GM23338 (cell line): ENCODE measurements around the gene CCDC110. TPM values are rescaled to one million over a fixed set of nuclear protein-coding genes. Genes with fewer than 3 reads are reported as not detected.

Experiments used
- ATAC-seq: fragments of 200-7000 bp; cut with Tn5 transposase; 3 replicates; pipeline ENCODE4 v1.9.1; 2020
- DNase-seq: peaks from one replicate; pipeline ENCODE4 v3.0.0-alpha.2; 2015; ENCODE audit warnings: low spot score
- H2AFZ ChIP-seq: fragments of 200-600 bp; sonication (generic); 2 replicates; pipeline ENCODE4 v1.8.0; 2016; ENCODE audit warnings: antibody characterized with exemption, mild to moderate bottlenecking, moderate library complexity
- H3F3A ChIP-seq: fragments of 200-600 bp; sonication (generic); replicated peaks from 2 replicates; pipeline ENCODE4 v1.8.0; 2017; ENCODE audit warnings: antibody characterized with exemption, mixed run types, low read depth
- H3K27ac ChIP-seq: fragments of 200-600 bp; sonication (generic); 2 replicates; pipeline ENCODE4 v1.6.1; 2016; ENCODE audit warnings: low read depth
- H3K27me3 ChIP-seq: fragments of 200-600 bp; sonication (generic); 2 replicates; pipeline ENCODE4 v1.8.0; 2016; ENCODE audit warnings: mild to moderate bottlenecking, mixed run types, moderate library complexity; ENCODE audit not compliant: insufficient read depth
- H3K36me3 ChIP-seq: fragments of 200-600 bp; sonication (generic); 2 replicates; pipeline ENCODE4 v1.8.0; 2016; ENCODE audit warnings: mild to moderate bottlenecking; ENCODE audit not compliant: insufficient read depth
- H3K4me1 ChIP-seq: fragments of 200-600 bp; sonication (generic); 2 replicates; pipeline ENCODE4 v1.8.0; 2016; ENCODE audit warnings: mild to moderate bottlenecking, moderate library complexity; ENCODE audit not compliant: insufficient read depth
- H3K4me2 ChIP-seq: fragments of 200-600 bp; sonication (generic); 2 replicates; pipeline ENCODE4 v1.7.1; 2017; ENCODE audit warnings: mixed run types
- H3K4me3 ChIP-seq: fragments of 200-600 bp; sonication (generic); 2 replicates; pipeline ENCODE4 v1.6.1; 2016; ENCODE audit warnings: mixed run types
- H3K79me2 ChIP-seq: fragments of 200-600 bp; sonication (generic); replicated peaks from 2 replicates; pipeline ENCODE4 v1.8.0; 2017; ENCODE audit warnings: mild to moderate bottlenecking; ENCODE audit not compliant: insufficient read depth
- H3K9me2 ChIP-seq: fragments of 200-600 bp; sonication (generic); 2 replicates; pipeline ENCODE4 v1.8.0; 2017; ENCODE audit not compliant: insufficient read depth
- H4K20me1 ChIP-seq: fragments of 200-600 bp; sonication (generic); replicated peaks from 2 replicates; pipeline ENCODE4 v1.8.0; 2017; ENCODE audit warnings: mild to moderate bottlenecking; ENCODE audit not compliant: insufficient read depth
- H3K27ac Mint-ChIP-seq: 2 replicates; pipeline ENCODE4 v1.8.0; 2020; ENCODE audit warnings: inconsistent platforms, mild to moderate bottlenecking, moderate library complexity, mixed read lengths
- H3K27me3 Mint-ChIP-seq: 3 replicates; pipeline ENCODE4 v1.8.0; 2022; ENCODE audit warnings: low read depth, mild to moderate bottlenecking, moderate library complexity, mixed read lengths, inconsistent platforms; ENCODE audit not compliant: insufficient read depth, poor library complexity
- H3K36me3 Mint-ChIP-seq: 3 replicates; pipeline ENCODE4 v1.8.0; 2021; ENCODE audit warnings: low read depth, mild to moderate bottlenecking, inconsistent platforms, moderate library complexity, mixed read lengths
- H3K4me1 Mint-ChIP-seq: 3 replicates; pipeline ENCODE4 v1.8.0; 2020; ENCODE audit warnings: mild to moderate bottlenecking, inconsistent platforms, mixed read lengths
- H3K4me3 Mint-ChIP-seq: 3 replicates; pipeline ENCODE4 v1.8.0; 2021; ENCODE audit warnings: moderate library complexity, mild to moderate bottlenecking, inconsistent platforms, mixed read lengths
- H3K9me3 Mint-ChIP-seq: 3 replicates; pipeline ENCODE4 v1.8.0; 2020; ENCODE audit warnings: moderate library complexity, mild to moderate bottlenecking, inconsistent platforms, mixed read lengths
- CREB1 ChIP-seq: fragments of 250-450 bp; sonication (Bioruptor Pico); IDR thresholded peaks from 2 replicates; pipeline ENCODE4 v1.5.0; 2020; ENCODE audit warnings: low read depth, mild to moderate bottlenecking, moderate library complexity
- EZH2 ChIP-seq: fragments of 200-600 bp; sonication (generic); IDR thresholded peaks from one replicate; pipeline ENCODE4 v1.8.0; 2017; ENCODE audit warnings: antibody characterized with exemption, mild to moderate bottlenecking, low read depth; ENCODE audit not compliant: unreplicated experiment
- polyA plus RNA-seq: library from polyadenylated mRNA; unstranded; fragments of >200 nt; fragmentation: Nextera tagmentation; extraction: Ambion mirVana; gene quantifications from 2 replicates; pipeline ENCODE4 v1.2.1, GENCODE V29; 2016
- total RNA-seq: library from RNA; depleted of rRNA; stranded (reverse); fragments of >200 nt; shearing (Covaris generic); gene quantifications from 2 replicates; pipeline ENCODE4 v1.2.3, GENCODE V29; 2014
- TF ChIP-seq, protein P1 (sequence below): fragments of 250-450 bp; sonication (Bioruptor Pico); IDR thresholded peaks from 2 replicates; pipeline ENCODE4 v1.5.0; 2020; ENCODE audit warnings: mild to moderate bottlenecking, moderate library complexity
- TF ChIP-seq, protein P2 (sequence below): IDR thresholded peaks from one replicate; pipeline ENCODE4 v1.6.1; 2018; ENCODE audit warnings: antibody characterized with exemption; ENCODE audit not compliant: unreplicated experiment
- TF ChIP-seq, protein P3 (sequence below): IDR thresholded peaks from 2 replicates; pipeline ENCODE4 v1.6.1; 2016; ENCODE audit warnings: antibody characterized with exemption

Gene CCDC110
- total and polyA plus RNA-seq, 2 experiments from 2014 or later = 5.4 to 6.7 TPM

DNA sequence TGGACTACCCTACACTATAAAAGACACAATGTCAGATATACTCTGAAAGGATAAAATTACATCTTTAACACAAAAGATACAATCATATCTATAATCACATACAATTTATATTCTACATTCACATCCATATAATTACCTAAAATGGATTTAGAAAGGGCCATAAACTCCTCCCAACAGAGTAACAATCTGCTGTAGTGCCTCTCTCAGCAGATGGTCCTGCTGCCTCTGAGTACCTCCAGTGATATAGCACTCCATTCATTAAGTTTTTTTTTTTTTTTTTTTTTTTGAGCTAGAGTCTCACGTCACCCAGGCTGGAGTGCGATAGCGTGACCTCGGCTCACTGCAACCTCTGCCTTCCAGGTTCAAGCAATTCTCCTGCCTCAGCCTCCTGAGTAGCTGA lies 67.5 kb downstream of the CCDC110 start (continued):
- TF ChIP-seq, protein P1, sequence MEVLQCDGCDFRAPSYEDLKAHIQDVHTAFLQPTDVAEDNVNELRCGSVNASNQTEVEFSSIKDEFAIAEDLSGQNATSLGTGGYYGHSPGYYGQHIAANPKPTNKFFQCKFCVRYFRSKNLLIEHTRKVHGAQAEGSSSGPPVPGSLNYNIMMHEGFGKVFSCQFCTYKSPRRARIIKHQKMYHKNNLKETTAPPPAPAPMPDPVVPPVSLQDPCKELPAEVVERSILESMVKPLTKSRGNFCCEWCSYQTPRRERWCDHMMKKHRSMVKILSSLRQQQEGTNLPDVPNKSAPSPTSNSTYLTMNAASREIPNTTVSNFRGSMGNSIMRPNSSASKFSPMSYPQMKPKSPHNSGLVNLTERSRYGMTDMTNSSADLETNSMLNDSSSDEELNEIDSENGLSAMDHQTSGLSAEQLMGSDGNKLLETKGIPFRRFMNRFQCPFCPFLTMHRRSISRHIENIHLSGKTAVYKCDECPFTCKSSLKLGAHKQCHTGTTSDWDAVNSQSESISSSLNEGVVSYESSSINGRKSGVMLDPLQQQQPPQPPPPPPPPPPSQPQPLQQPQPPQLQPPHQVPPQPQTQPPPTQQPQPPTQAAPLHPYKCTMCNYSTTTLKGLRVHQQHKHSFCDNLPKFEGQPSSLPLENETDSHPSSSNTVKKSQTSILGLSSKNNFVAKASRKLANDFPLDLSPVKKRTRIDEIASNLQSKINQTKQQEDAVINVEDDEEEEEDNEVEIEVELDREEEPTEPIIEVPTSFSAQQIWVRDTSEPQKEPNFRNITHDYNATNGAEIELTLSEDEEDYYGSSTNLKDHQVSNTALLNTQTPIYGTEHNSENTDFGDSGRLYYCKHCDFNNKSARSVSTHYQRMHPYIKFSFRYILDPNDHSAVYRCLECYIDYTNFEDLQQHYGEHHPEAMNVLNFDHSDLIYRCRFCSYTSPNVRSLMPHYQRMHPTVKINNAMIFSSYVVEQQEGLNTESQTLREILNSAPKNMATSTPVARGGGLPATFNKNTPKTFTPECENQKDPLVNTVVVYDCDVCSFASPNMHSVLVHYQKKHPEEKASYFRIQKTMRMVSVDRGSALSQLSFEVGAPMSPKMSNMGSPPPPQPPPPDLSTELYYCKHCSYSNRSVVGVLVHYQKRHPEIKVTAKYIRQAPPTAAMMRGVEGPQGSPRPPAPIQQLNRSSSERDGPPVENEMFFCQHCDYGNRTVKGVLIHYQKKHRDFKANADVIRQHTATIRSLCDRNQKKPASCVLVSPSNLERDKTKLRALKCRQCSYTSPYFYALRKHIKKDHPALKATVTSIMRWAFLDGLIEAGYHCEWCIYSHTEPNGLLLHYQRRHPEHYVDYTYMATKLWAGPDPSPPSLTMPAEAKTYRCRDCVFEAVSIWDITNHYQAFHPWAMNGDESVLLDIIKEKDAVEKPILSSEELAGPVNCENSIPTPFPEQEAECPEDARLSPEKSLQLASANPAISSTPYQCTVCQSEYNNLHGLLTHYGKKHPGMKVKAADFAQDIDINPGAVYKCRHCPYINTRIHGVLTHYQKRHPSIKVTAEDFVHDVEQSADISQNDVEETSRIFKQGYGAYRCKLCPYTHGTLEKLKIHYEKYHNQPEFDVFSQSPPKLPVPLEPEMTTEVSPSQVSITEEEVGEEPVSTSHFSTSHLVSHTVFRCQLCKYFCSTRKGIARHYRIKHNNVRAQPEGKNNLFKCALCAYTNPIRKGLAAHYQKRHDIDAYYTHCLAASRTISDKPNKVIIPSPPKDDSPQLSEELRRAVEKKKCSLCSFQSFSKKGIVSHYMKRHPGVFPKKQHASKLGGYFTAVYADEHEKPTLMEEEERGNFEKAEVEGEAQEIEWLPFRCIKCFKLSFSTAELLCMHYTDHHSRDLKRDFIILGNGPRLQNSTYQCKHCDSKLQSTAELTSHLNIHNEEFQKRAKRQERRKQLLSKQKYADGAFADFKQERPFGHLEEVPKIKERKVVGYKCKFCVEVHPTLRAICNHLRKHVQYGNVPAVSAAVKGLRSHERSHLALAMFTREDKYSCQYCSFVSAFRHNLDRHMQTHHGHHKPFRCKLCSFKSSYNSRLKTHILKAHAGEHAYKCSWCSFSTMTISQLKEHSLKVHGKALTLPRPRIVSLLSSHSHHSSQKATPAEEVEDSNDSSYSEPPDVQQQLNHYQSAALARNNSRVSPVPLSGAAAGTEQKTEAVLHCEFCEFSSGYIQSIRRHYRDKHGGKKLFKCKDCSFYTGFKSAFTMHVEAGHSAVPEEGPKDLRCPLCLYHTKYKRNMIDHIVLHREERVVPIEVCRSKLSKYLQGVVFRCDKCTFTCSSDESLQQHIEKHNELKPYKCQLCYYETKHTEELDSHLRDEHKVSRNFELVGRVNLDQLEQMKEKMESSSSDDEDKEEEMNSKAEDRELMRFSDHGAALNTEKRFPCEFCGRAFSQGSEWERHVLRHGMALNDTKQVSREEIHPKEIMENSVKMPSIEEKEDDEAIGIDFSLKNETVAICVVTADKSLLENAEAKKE (CRISPR knock-in tag) = no peak

DNA sequence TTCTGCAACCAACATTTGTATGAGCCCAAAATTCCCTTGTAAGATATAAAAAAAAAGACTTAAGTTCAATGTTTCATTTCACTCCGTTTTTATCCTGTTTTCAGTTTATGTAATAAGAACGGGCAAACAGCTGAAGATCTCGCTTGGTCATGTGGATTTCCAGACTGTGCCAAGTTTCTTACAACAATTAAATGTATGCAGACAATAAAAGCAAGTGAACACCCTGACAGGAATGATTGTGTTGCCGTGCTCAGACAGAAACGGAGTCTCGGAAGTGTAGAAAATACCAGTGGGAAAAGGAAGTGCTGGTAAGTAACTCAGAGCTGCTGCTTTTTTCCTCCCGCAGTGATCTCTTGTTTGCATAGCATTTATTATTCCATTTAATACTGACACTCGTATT lies 72.1 kb downstream of the CCDC110 start:
- Histone ChIP-seq H3K4me1 (no peaks in the 10 kb centered on the region; the same call in 1 of the 2 replicates), H4K20me1 (no peaks in the 10 kb centered on the region), H3F3A (peaks cover 4% of the 10 kb centered on the region; the same call in 1 of the 2 replicates), H3K4me3 (no peak overlapping the region), H3K4me2 (no peak overlapping the region), H3K9me2 (no peaks in the 10 kb centered on the region), H3K79me2 (no peaks in the 10 kb centered on the region), H3K27me3 (peaks cover 9% of the 10 kb centered on the region), H2AFZ (no peak overlapping the region), H3K36me3 (no peaks in the 10 kb centered on the region; the same call in 1 of the 2 replicates), H3K27ac (no peak overlapping the region)
- H3K4me3 Mint-ChIP-seq = no peak overlapping the region
- peaks cover 2% of the 10 kb centered on the region for H3K27me3 Mint-ChIP-seq
- H3K4me1 Mint-ChIP-seq = peaks cover 11% of the 10 kb centered on the region
- H3K27ac Mint-ChIP-seq = no peak overlapping the region
- DNase-seq (no peak), ATAC-seq (no peak)
- H3K36me3 Mint-ChIP-seq = peaks cover 20% of the 10 kb centered on the region; the same call in 2 of the 3 replicates
- no peak for TF ChIP-seq CREB1
- peaks cover 3% of the 10 kb centered on the region; the same call in 1 of the 3 replicates for H3K9me3 Mint-ChIP-seq

DNA sequence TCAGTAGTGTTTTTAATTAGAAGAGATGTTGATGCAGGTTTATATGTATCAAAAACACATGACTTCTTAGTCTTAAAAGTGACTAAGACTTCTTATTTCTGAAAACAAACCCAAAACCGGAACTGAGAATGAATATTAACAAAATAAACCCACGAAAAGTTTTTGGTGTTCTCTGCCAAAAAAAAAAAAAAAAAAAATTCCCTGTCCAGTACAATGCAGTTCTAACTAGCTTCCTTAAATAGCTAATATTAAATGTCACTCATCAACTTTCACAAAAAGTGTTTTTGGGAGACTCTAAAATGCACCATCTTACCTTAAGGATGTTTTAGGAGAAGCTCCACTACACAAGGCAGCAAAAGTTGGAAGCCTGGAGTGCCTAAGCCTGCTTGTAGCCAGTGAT lies 72.9 kb downstream of the CCDC110 start:
- Mint-ChIP-seq H3K9me3 (peaks cover 3% of the 10 kb centered on the region; the same call in 1 of the 3 replicates), H3K4me3 (no peak overlapping the region), H3K27me3 (peaks cover 2% of the 10 kb centered on the region), H3K4me1 (peaks cover 11% of the 10 kb centered on the region), H3K36me3 (peaks cover 17% of the 10 kb centered on the region; the same call in 2 of the 3 replicates), H3K27ac (no peak overlapping the region)
- Histone ChIP-seq H3K27ac (no peak overlapping the region), H3F3A (peaks cover 4% of the 10 kb centered on the region; the same call in 1 of the 2 replicates), H3K4me2 (no peak overlapping the region), H3K79me2 (no peaks in the 10 kb centered on the region), H3K9me2 (no peaks in the 10 kb centered on the region), H3K36me3 (no peaks in the 10 kb centered on the region; the same call in 1 of the 2 replicates), H2AFZ (no peak overlapping the region), H3K4me3 (no peak overlapping the region), H4K20me1 (no peaks in the 10 kb centered on the region), H3K4me1 (no peaks in the 10 kb centered on the region; the same call in 1 of the 2 replicates), H3K27me3 (peaks cover 9% of the 10 kb centered on the region)
- DNase-seq (no peak), ATAC-seq (no peak)
- TF ChIP-seq, protein P2, sequence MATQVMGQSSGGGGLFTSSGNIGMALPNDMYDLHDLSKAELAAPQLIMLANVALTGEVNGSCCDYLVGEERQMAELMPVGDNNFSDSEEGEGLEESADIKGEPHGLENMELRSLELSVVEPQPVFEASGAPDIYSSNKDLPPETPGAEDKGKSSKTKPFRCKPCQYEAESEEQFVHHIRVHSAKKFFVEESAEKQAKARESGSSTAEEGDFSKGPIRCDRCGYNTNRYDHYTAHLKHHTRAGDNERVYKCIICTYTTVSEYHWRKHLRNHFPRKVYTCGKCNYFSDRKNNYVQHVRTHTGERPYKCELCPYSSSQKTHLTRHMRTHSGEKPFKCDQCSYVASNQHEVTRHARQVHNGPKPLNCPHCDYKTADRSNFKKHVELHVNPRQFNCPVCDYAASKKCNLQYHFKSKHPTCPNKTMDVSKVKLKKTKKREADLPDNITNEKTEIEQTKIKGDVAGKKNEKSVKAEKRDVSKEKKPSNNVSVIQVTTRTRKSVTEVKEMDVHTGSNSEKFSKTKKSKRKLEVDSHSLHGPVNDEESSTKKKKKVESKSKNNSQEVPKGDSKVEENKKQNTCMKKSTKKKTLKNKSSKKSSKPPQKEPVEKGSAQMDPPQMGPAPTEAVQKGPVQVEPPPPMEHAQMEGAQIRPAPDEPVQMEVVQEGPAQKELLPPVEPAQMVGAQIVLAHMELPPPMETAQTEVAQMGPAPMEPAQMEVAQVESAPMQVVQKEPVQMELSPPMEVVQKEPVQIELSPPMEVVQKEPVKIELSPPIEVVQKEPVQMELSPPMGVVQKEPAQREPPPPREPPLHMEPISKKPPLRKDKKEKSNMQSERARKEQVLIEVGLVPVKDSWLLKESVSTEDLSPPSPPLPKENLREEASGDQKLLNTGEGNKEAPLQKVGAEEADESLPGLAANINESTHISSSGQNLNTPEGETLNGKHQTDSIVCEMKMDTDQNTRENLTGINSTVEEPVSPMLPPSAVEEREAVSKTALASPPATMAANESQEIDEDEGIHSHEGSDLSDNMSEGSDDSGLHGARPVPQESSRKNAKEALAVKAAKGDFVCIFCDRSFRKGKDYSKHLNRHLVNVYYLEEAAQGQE = no peak
- TF ChIP-seq CREB1 (no peak), EZH2 (no peak)
- TF ChIP-seq, protein P3, sequence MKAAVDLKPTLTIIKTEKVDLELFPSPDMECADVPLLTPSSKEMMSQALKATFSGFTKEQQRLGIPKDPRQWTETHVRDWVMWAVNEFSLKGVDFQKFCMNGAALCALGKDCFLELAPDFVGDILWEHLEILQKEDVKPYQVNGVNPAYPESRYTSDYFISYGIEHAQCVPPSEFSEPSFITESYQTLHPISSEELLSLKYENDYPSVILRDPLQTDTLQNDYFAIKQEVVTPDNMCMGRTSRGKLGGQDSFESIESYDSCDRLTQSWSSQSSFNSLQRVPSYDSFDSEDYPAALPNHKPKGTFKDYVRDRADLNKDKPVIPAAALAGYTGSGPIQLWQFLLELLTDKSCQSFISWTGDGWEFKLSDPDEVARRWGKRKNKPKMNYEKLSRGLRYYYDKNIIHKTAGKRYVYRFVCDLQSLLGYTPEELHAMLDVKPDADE = no peak
